GM12878 (cell line): ENCODE results near the gene CBX2. TPM values are rescaled to one million over a fixed set of nuclear protein-coding genes. Genes with fewer than 3 reads are reported as not detected.
A peak's percentile ranks its signal among the peaks of the same experiment; 100 is the strongest.

Source experiments
- ATAC-seq: fragments of 200-7000 bp; cut with Tn5 transposase; 3 replicates; pipeline ENCODE4 v1.9.1; 2020; ENCODE audit warnings: mild to moderate bottlenecking, moderate library complexity
- BruUV-seq: library from RNA; stranded (reverse); fragments of 400-500 nt; replicated peaks from 2 replicates; lab custom pipeline; 2021; lab: Mats Ljungman, UMichigan
- CTCF ChIA-PET: fragments of 300-600 bp; sonication (Branson Sonifier 250); formaldehyde crosslinking; extraction: SDS; loops from one replicate; lab custom pipeline; 2021; ENCODE audit warnings: inconsistent platforms; lab: Yijun Ruan, JAX
- POLR2A ChIA-PET: fragments of 350-600 bp; formaldehyde crosslinking; extraction: SDS; loops from one replicate; lab custom pipeline; 2021; ENCODE audit warnings: inconsistent platforms; lab: Charles Lee
- RAD21 ChIA-PET: fragments of 300-600 bp; sonication (Branson Sonifier 250); formaldehyde crosslinking; loops from one replicate; lab custom pipeline; 2023; ENCODE audit warnings: antibody characterized with exemption; ENCODE audit not compliant: unreplicated experiment; lab: Charles Lee
- SMC1A ChIA-PET: fragments of 300-600 bp; sonication (Branson Sonifier 250); formaldehyde crosslinking; loops from one replicate; lab custom pipeline; 2023; ENCODE audit not compliant: unreplicated experiment, uncharacterized antibody; lab: Charles Lee
- DNase-seq: peaks from one replicate; pipeline ENCODE4 v3.0.0-alpha.2; 2011; ENCODE audit warnings: low read depth, low spot score
- FAIRE-seq: peaks from 3 replicates; lab custom pipeline; 2011; peaks lifted over from hg19 to GRCh38; lab: Jason Lieb, UNC
- H2AFZ ChIP-seq: 2 replicates; pipeline ENCODE4 v1.6.0; 2011; ENCODE audit warnings: low read depth, low read length, control low read depth; ENCODE audit not compliant: control insufficient read depth
- H3K27ac ChIP-seq: 2 replicates; pipeline ENCODE4 v1.5.1; 2011; ENCODE audit warnings: control low read depth; ENCODE audit not compliant: control insufficient read depth, insufficient read depth
- H3K27me3 ChIP-seq, 2 experiments: replicated peaks in 1 of 2; 2 replicates each; pipeline versions ENCODE4 v1.6.0 to v1.6.1; 2011; ENCODE audit warnings: low read length in 1 of 2; ENCODE audit not compliant: control insufficient read depth in 2 of 2, insufficient read depth in 2 of 2
- H3K36me3 ChIP-seq, 2 experiments: 2 replicates each; pipeline ENCODE4 v1.5.1; 2011; ENCODE audit warnings: low read length in 1 of 2; ENCODE audit not compliant: control insufficient read depth in 2 of 2, insufficient read depth in 2 of 2
- H3K4me1 ChIP-seq: 2 replicates; pipeline ENCODE4 v1.6.1; 2011; ENCODE audit warnings: mild to moderate bottlenecking, low read length, moderate library complexity, mixed read lengths; ENCODE audit not compliant: control insufficient read depth, insufficient read depth
- H3K4me2 ChIP-seq: 2 replicates; pipeline ENCODE4 v1.6.0; 2011; ENCODE audit warnings: control low read depth; ENCODE audit not compliant: control insufficient read depth, insufficient read depth
- H3K4me3 ChIP-seq: fragments of 200-600 bp; sonication (generic); 2 replicates; pipeline ENCODE4 v1.5.1; 2016
- H3K79me2 ChIP-seq: 2 replicates; pipeline ENCODE4 v1.6.0; 2011; ENCODE audit warnings: low read length; ENCODE audit not compliant: control insufficient read depth, insufficient read depth
- H3K9ac ChIP-seq: 2 replicates; pipeline ENCODE4 v1.8.0; 2011; ENCODE audit warnings: low read length, control low read depth, mixed read lengths; ENCODE audit not compliant: control insufficient read depth, insufficient read depth
- H3K9me3 ChIP-seq: replicated peaks from 3 replicates; pipeline ENCODE4 v1.5.1; 2011; ENCODE audit warnings: mild to moderate bottlenecking, low read length; ENCODE audit not compliant: control insufficient read depth, insufficient read depth
- H4K20me1 ChIP-seq: 2 replicates; pipeline ENCODE4 v1.6.0; 2011; ENCODE audit not compliant: control insufficient read depth, insufficient read depth
- BMI1 ChIP-seq: fragments of 450-650 bp; IDR thresholded peaks from 2 replicates; pipeline ENCODE4 v1.6.1; 2016; ENCODE audit warnings: mild to moderate bottlenecking, moderate library complexity, borderline replicate concordance
- MYC ChIP-seq: IDR thresholded peaks from 2 replicates; pipeline ENCODE4 v1.6.1; 2011; ENCODE audit warnings: mild to moderate bottlenecking, low read length, moderate library complexity, inconsistent platforms; ENCODE audit not compliant: insufficient read depth, insufficient replicate concordance, insufficient read length, severe bottlenecking
- PRDM15 ChIP-seq: fragments of 450-650 bp; formaldehyde crosslinking; IDR thresholded peaks from 2 replicates; pipeline ENCODE4 v1.4.0; 2020; ENCODE audit warnings: mild to moderate bottlenecking, moderate library complexity
- SMAD5 ChIP-seq: IDR thresholded peaks from 2 replicates; pipeline ENCODE4 v1.6.1; 2016; ENCODE audit warnings: antibody characterized with exemption, low read depth
- WGBS: methylation state at CpG from one replicate; pipeline ENCODE4 v1.1.6; 2016; ENCODE audit warnings: low lambda C conversion rate; ENCODE audit not compliant: insufficient replicate concordance, insufficient coverage; ENCODE audit errors: missing lambda C conversion rate; 5-methylcytosine and 5-hydroxymethylcytosine counted together
- in situ Hi-C: fragments of 300-500 bp; cut with MboI; formaldehyde crosslinking; loops from 9 replicates; pipeline ENCODE4 v1.14.3; 2018; ENCODE audit warnings: mixed read lengths
- intact Hi-C: fragments of 100-400 bp; cut with micrococcal nuclease; formaldehyde crosslinking; loops from one replicate; pipeline ENCODE4 v1.14.2; 2022; ENCODE audit not compliant: unreplicated experiment
- polyA plus RNA-seq, 11 experiments: library from polyadenylated mRNA; depleted of rRNA in 4 of 11; unstranded in 6 of 11; stranded (reverse) in 5 of 11; fragments of >200 nt; fragmentation: Nextera tagmentation in 4 of 11; fragmentation: Illumina TruSeq in 1 of 11; extraction: Ambion mirVana in 4 of 11; extraction: Trizol in 1 of 11; gene quantifications; 1 replicate in 1 of 11; 2 replicates in 10 of 11; pipeline versions ENCODE4 v1.2.1 to v1.2.3, GENCODE V29; 2011 to 2016; ENCODE audit warnings: inconsistent platforms in 2 of 11, missing spikeins in 2 of 11, low read depth in 1 of 11
- total RNA-seq, 4 experiments: library from RNA; depleted of rRNA in 3 of 4; stranded (reverse); fragments of >200 nt in 3 of 4; fragmentation: Illumina TruSeq in 1 of 4; extraction: Trizol in 1 of 4; gene quantifications; 2 replicates each; pipeline versions ENCODE4 v1.2.1 to v1.2.3, GENCODE V29; 2013 to 2021

Gene CBX2
- total and polyA plus RNA-seq, 10 of the 15 experiments (the other 5 are each of a cell fraction or from before 2014, with no cell fraction given) = 0.35 to 7.5 (median 4.2) TPM

DNA sequence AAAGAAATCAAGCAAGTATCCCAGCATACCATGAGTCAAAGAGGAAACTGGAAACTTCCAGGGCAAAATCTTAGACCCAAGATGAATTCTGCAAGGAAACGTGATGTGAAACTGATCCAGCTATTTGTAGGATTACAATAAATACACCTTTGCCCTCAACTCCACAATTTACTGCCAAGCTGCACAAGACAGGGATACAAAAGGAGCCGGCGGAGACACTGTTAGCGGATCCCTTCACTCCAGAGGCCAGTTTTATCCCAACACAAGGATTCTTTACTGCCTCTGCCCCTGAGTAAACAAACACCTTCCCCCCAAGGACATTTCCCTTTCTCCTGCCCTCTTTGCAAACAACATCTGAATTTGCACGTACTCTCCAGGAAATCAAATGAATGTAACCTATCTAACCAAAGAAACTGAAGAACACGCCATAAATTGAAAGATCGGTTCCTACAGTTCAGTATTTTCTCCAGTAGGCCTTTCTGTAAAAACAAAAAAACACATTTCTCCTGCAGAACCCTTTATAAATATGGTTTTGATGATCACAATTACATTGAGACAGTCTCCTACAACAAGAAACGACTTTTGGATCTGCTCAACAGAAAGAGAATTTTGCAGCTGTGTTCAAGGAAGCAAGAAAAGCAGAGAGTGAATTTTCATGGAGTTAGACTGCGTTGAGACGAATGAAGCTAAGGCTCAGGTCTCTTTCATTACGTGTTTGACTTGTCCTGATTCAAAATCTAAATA, 1.4 kb upstream of the CBX2 start:
- ChIA-PET CTCF (interaction anchor here (0.6 to 1.6 kb wide), 7 partner anchors 10 to 194 kb away, joined by 3 to 6 read pairs (median 4); no protein-coding TSS in a partner anchor), SMC1A (interaction anchor here (1.3 kb wide), 1 partner anchor 20 kb away, joined by 3 read pairs; the partner anchor contains the start of gene CBX8), POLR2A (no interaction called here), RAD21 (interaction anchor here (0.6 kb wide), 1 partner anchor 20 kb away, joined by 4 read pairs; the partner anchor contains the start of gene CBX8)
- 52% methylated on average over 11 of the region's 11 CpGs for WGBS
- in situ Hi-C loops (no loop called here), intact Hi-C loops (no loop called here)
- no peak for DNase-seq
- Histone ChIP-seq H3K4me2 (no peak overlapping the region), H3K27me3 (peaks cover 7 to 11% of the 10 kb centered on the region in 2 experiments), H3K9ac (no peak overlapping the region), H3K4me3 (no peak overlapping the region), H3K27ac (no peak overlapping the region), H3K4me1 (peaks cover 9% of the 10 kb centered on the region), H4K20me1 (no peaks in the 10 kb centered on the region), H3K36me3 (no peaks in the 10 kb centered on the region), H2AFZ (no peak overlapping the region), H3K79me2 (no peaks in the 10 kb centered on the region), H3K9me3 (no peaks in the 10 kb centered on the region)
- no peak for FAIRE-seq
- peak; percentile 88 for TF ChIP-seq BMI1
- no peak for TF ChIP-seq SMAD5
- TF ChIP-seq PRDM15 = no peak
- TF ChIP-seq MYC = no peak
- ATAC-seq = no peak
- no TSS peak for BruUV-seq
